H9 (cell line): ENCODE results near the gene MRAS. TPM values are rescaled to one million over a fixed set of nuclear protein-coding genes. Genes with fewer than 3 reads are reported as not detected.

Experiments used
- DNase-seq: peaks from one replicate; pipeline ENCODE4 v3.0.0-alpha.2; 2017
- H2AFZ ChIP-seq: one replicate; pipeline ENCODE4 v1.6.1; 2013; ENCODE audit warnings: mild to moderate bottlenecking, low read length, control low read depth, moderate library complexity
- H2AK5ac ChIP-seq: 2 replicates; pipeline ENCODE4 v1.6.1; 2013; ENCODE audit warnings: low read length, control low read depth, mixed read lengths; ENCODE audit not compliant: insufficient read length
- H2BK120ac ChIP-seq: one replicate; pipeline ENCODE4 v1.6.1; 2013; ENCODE audit warnings: low read depth, mild to moderate bottlenecking, low read length, control low read depth, inconsistent platforms; ENCODE audit not compliant: poor library complexity, severe bottlenecking
- H2BK12ac ChIP-seq: 2 replicates; pipeline ENCODE4 v1.6.1; 2013; ENCODE audit warnings: low read length, control low read depth, mixed read lengths, low read depth; ENCODE audit not compliant: insufficient read length
- H2BK15ac ChIP-seq: 2 replicates; pipeline ENCODE4 v1.6.1; 2013; ENCODE audit warnings: low read depth, low read length, control low read depth
- H2BK20ac ChIP-seq: one replicate; pipeline ENCODE4 v1.6.1; 2013; ENCODE audit warnings: low read depth, mild to moderate bottlenecking, low read length, control low read depth, inconsistent platforms; ENCODE audit not compliant: poor library complexity, severe bottlenecking
- H2BK5ac ChIP-seq: 2 replicates; pipeline ENCODE4 v1.6.1; 2013; ENCODE audit warnings: low read length, control low read depth, mixed read lengths; ENCODE audit not compliant: insufficient read length
- H3K14ac ChIP-seq: 2 replicates; pipeline ENCODE4 v1.6.1; 2013; ENCODE audit warnings: low read length, control low read depth; ENCODE audit not compliant: insufficient read depth
- H3K18ac ChIP-seq: 2 replicates; pipeline ENCODE4 v1.6.1; 2013; ENCODE audit warnings: low read depth, mild to moderate bottlenecking, mixed read lengths, low read length, control low read depth; ENCODE audit not compliant: insufficient read length
- H3K23ac ChIP-seq: 2 replicates; pipeline ENCODE4 v1.6.1; 2013; ENCODE audit warnings: low read length, control low read depth, mixed read lengths, low read depth; ENCODE audit not compliant: insufficient read length
- H3K23me2 ChIP-seq: 2 replicates; pipeline ENCODE4 v1.6.1; 2013; ENCODE audit warnings: low read depth, mild to moderate bottlenecking, mixed read lengths, low read length, control low read depth; ENCODE audit not compliant: insufficient read length, poor library complexity, severe bottlenecking
- H3K27ac ChIP-seq: 2 replicates; pipeline ENCODE4 v1.5.1; 2013; ENCODE audit warnings: low read length, control low read depth, mixed read lengths, low read depth; ENCODE audit not compliant: insufficient read length
- H3K27me3 ChIP-seq: 2 replicates; pipeline ENCODE4 v1.6.1; 2013; ENCODE audit warnings: low read length, control low read depth, inconsistent platforms; ENCODE audit not compliant: insufficient read depth
- H3K4ac ChIP-seq: 2 replicates; pipeline ENCODE4 v1.6.1; 2013; ENCODE audit warnings: low read depth, mild to moderate bottlenecking, control low read depth, inconsistent platforms, low read length, moderate library complexity
- H3K4me1 ChIP-seq: 2 replicates; pipeline ENCODE4 v1.6.1; 2013; ENCODE audit warnings: low read length, control low read depth, inconsistent platforms; ENCODE audit not compliant: insufficient read depth
- H3K4me2 ChIP-seq: 2 replicates; pipeline ENCODE4 v1.6.1; 2013; ENCODE audit warnings: low read length, control low read depth, mixed read lengths; ENCODE audit not compliant: insufficient read length, insufficient read depth
- H3K56ac ChIP-seq: 2 replicates; pipeline ENCODE4 v1.6.1; 2013; ENCODE audit warnings: low read depth, mild to moderate bottlenecking, mixed read lengths, low read length, control low read depth; ENCODE audit not compliant: insufficient read length
- H3K79me1 ChIP-seq: 2 replicates; pipeline ENCODE4 v1.6.1; 2013; ENCODE audit warnings: low read depth, mild to moderate bottlenecking, moderate library complexity, low read length, control low read depth, inconsistent platforms; ENCODE audit not compliant: insufficient read depth, poor library complexity, severe bottlenecking
- H3K79me2 ChIP-seq: 2 replicates; pipeline ENCODE4 v1.6.1; 2013; ENCODE audit warnings: low read length, control low read depth, inconsistent platforms; ENCODE audit not compliant: insufficient read depth
- H3K9ac ChIP-seq: 2 replicates; pipeline ENCODE4 v1.6.1; 2013; ENCODE audit warnings: low read length, control low read depth, mixed read lengths; ENCODE audit not compliant: insufficient read length; ENCODE audit errors: extremely low read depth
- H3K9me3 ChIP-seq: one replicate; pipeline ENCODE4 v1.6.1; 2013; ENCODE audit warnings: low read depth, low read length, inconsistent platforms; ENCODE audit not compliant: control insufficient read depth
- H3T11ph ChIP-seq: one replicate; pipeline ENCODE4 v1.6.1; 2013; ENCODE audit warnings: mild to moderate bottlenecking, low read length, control low read depth, inconsistent platforms
- H4K20me1 ChIP-seq: one replicate; pipeline ENCODE4 v1.6.1; 2013; ENCODE audit not compliant: control insufficient read depth, insufficient read length, insufficient read depth
- H4K5ac ChIP-seq: 2 replicates; pipeline ENCODE4 v1.6.1; 2013; ENCODE audit warnings: low read depth, mild to moderate bottlenecking, mixed read lengths, low read length, control low read depth; ENCODE audit not compliant: insufficient read length
- H4K8ac ChIP-seq: replicated peaks from 2 replicates; pipeline ENCODE4 v1.6.1; 2013; ENCODE audit warnings: low read length, control low read depth, mixed read lengths, low read depth; ENCODE audit not compliant: insufficient read length
- H4K91ac ChIP-seq: 2 replicates; pipeline ENCODE4 v1.6.1; 2013; ENCODE audit warnings: low read depth, mild to moderate bottlenecking, moderate library complexity, mixed read lengths, low read length, control low read depth; ENCODE audit not compliant: insufficient read length
- H3K27ac Mint-ChIP-seq, 3 experiments: 2 replicates in 2 of 3; 3 replicates in 1 of 3; pipeline ENCODE4 v1.8.0; 2020 to 2021; ENCODE audit warnings: mixed read lengths in 3 of 3, mild to moderate bottlenecking in 1 of 3, moderate library complexity in 1 of 3
- H3K27me3 Mint-ChIP-seq: 2 replicates; pipeline ENCODE4 v1.8.0; 2021; ENCODE audit warnings: low read depth, mild to moderate bottlenecking, moderate library complexity, mixed read lengths
- H3K36me3 Mint-ChIP-seq, 3 experiments: 2 replicates in 2 of 3; 3 replicates in 1 of 3; pipeline ENCODE4 v1.8.0; 2020 to 2021; ENCODE audit warnings: low read depth in 3 of 3, mixed read lengths in 3 of 3; ENCODE audit not compliant: insufficient read depth in 1 of 3
- H3K4me1 Mint-ChIP-seq, 2 experiments: 2 replicates each; pipeline ENCODE4 v1.8.0; 2020; ENCODE audit warnings: mixed read lengths in 2 of 2
- H3K4me3 Mint-ChIP-seq, 2 experiments: 2 replicates in 1 of 2; 3 replicates in 1 of 2; pipeline ENCODE4 v1.8.0; 2020 to 2021; ENCODE audit warnings: mild to moderate bottlenecking in 2 of 2, mixed read lengths in 2 of 2, moderate library complexity in 1 of 2
- H3K9me3 Mint-ChIP-seq, 2 experiments: 2 replicates in 1 of 2; 3 replicates in 1 of 2; pipeline ENCODE4 v1.8.0; 2020; ENCODE audit warnings: mild to moderate bottlenecking in 2 of 2, mixed read lengths in 2 of 2, moderate library complexity in 1 of 2
- CTCF ChIP-seq: fragments of 200-600 bp; sonication (generic); conservative IDR thresholded peaks from 3 replicates; pipeline ENCODE4 v1.8.0; 2021; ENCODE audit warnings: antibody characterized with exemption, mild to moderate bottlenecking
- WGBS: extraction: QIAGEN DNeasy Blood & Tissue Kit; methylation state at CpG from one replicate; pipeline ENCODE4 v1.1.7; 2013; ENCODE audit warnings: missing lambda C conversion rate, low lambda C conversion rate, mixed read lengths; ENCODE audit not compliant: insufficient read length; ENCODE audit errors: extremely low coverage; 5-methylcytosine and 5-hydroxymethylcytosine counted together
- total RNA-seq: library from RNA; stranded (reverse); gene quantifications from 2 replicates; pipeline ENCODE4 v1.2.1, GENCODE V29; 2021

Gene MRAS
- total RNA-seq, 1 experiment from 2014 or later, result 10.9 TPM

GRCh38 chr3:138405486-138405885 lies 57.1 kb downstream of the MRAS start:
- H3K27ac Mint-ChIP-seq, result no peak overlapping the region
- no peaks in the 10 kb centered on the region for H3K79me2 ChIP-seq
- no peaks in the 10 kb centered on the region for H4K20me1 ChIP-seq
- no peak overlapping the region for H4K8ac ChIP-seq
- H2AFZ ChIP-seq, result no peak overlapping the region
- no peak overlapping the region for H3K4me3 Mint-ChIP-seq
- H4K5ac ChIP-seq, result no peak overlapping the region
- H3K27ac ChIP-seq, result no peak overlapping the region
- peak; percentile 10 for DNase-seq
- no peak overlapping the region for H2BK120ac ChIP-seq
- TF ChIP-seq CTCF, result no peak
- no peak overlapping the region for H4K91ac ChIP-seq
- no peak overlapping the region for H2BK15ac ChIP-seq
- H3K4ac ChIP-seq, result no peak overlapping the region
- no peak overlapping the region for H2AK5ac ChIP-seq
- H3K27me3 Mint-ChIP-seq, result peaks cover 12% of the 10 kb centered on the region
- H3T11ph ChIP-seq, result no peak overlapping the region
- H3K56ac ChIP-seq, result no peak overlapping the region
- no peaks in the 10 kb centered on the region for H3K79me1 ChIP-seq
- no peak overlapping the region for H2BK5ac ChIP-seq
- no CpG with 5 or more reads among the region's 5 CpGs for WGBS
- H3K14ac ChIP-seq, result no peak overlapping the region
- no peaks in the 10 kb centered on the region for H3K23me2 ChIP-seq
- H3K4me1 ChIP-seq, result peaks cover 23% of the 10 kb centered on the region; the same call in 1 of the 2 replicates
- no peak overlapping the region for H3K9ac ChIP-seq
- H3K4me1 Mint-ChIP-seq, result peaks cover 50 to 54% of the 10 kb centered on the region in 2 experiments
- no peaks in the 10 kb centered on the region for H3K9me3 ChIP-seq
- no peaks in the 10 kb centered on the region for H3K27me3 ChIP-seq
- H3K18ac ChIP-seq, result no peak overlapping the region
- H3K23ac ChIP-seq, result no peak overlapping the region
- H3K36me3 Mint-ChIP-seq, result peaks cover 30 to 53% (median 35%) of the 10 kb centered on the region in 3 experiments
- no peak overlapping the region for H2BK20ac ChIP-seq
- no peak overlapping the region for H3K4me2 ChIP-seq
- H2BK12ac ChIP-seq, result no peak overlapping the region
- H3K9me3 Mint-ChIP-seq, result peaks cover 3 to 6% of the 10 kb centered on the region in 2 experiments; a peak in 4 of 5 replicates
